IPS DF 6.9 (cell line): ENCODE data around the gene POU1F1.

Experiments
- DNase-seq: peaks from one replicate; pipeline ENCODE4 v3.0.0-alpha.2; 2013; ENCODE audit warnings: low read depth, low spot score
- H3K27ac ChIP-seq: one replicate; pipeline ENCODE4 v1.5.1; 2013; ENCODE audit warnings: low read length, control low read depth
- H3K27me3 ChIP-seq: 2 replicates; pipeline ENCODE4 v1.6.1; 2013; ENCODE audit warnings: mild to moderate bottlenecking, low read length; ENCODE audit not compliant: control insufficient read depth, insufficient read depth
- H3K36me3 ChIP-seq: 2 replicates; pipeline ENCODE4 v1.6.1; 2013; ENCODE audit warnings: low read length; ENCODE audit not compliant: control insufficient read depth, insufficient read depth
- H3K4me1 ChIP-seq: 2 replicates; pipeline ENCODE4 v1.6.1; 2013; ENCODE audit warnings: low read length; ENCODE audit not compliant: control insufficient read depth, insufficient read depth
- H3K4me3 ChIP-seq: 2 replicates; pipeline ENCODE4 v1.5.1; 2013; ENCODE audit warnings: mild to moderate bottlenecking, low read length
- H3K9me3 ChIP-seq: 2 replicates; pipeline ENCODE4 v1.6.1; 2013; ENCODE audit warnings: low read length, inconsistent platforms; ENCODE audit not compliant: control insufficient read depth, insufficient read depth
- WGBS: extraction: QIAGEN DNeasy Blood & Tissue Kit; methylation state at CpG from one replicate; pipeline ENCODE4 v1.1.7; 2013; ENCODE audit warnings: mixed read lengths, missing lambda C conversion rate; ENCODE audit not compliant: insufficient read length, insufficient coverage; 5-methylcytosine and 5-hydroxymethylcytosine counted together

Gene POU1F1, protein sequence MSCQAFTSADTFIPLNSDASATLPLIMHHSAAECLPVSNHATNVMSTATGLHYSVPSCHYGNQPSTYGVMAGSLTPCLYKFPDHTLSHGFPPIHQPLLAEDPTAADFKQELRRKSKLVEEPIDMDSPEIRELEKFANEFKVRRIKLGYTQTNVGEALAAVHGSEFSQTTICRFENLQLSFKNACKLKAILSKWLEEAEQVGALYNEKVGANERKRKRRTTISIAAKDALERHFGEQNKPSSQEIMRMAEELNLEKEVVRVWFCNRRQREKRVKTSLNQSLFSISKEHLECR

DNA sequence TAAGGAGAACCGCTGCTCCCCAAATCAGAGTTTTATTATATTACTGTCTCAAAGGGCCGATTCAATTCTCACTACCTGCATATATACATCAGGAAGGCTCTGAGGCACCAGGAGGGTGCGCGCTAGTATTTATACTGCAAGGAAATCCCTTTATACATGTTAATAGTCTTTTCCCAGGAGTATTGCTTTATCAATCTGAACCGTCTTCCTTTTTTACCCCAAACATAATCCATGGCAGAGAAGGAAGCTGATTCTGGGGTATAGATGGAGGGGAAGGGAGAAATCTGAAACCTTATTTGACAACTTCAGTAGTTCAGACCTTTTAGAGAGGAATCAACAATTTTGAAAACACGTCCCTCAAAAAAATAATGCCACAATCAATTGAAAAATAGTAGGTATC is at the start of gene POU1F1:
Gene POU1F1, minus strand, starts transcription at position 101 of the 400 bp plus-strand sequence. CDS start 122 bp downstream, outside the sequence.
- no peak within 1 kb of the TSS for H3K27ac ChIP-seq
- WGBS: no CpG with 5 or more reads among the region's 6 CpGs
- no peaks in the 10 kb centered on the region for H3K4me1 ChIP-seq
- H3K27me3 ChIP-seq: no peaks in the 10 kb centered on the region
- H3K36me3 ChIP-seq: no peaks in the 10 kb centered on the region
- DNase-seq: no peak
- no peaks in the 10 kb centered on the region for H3K9me3 ChIP-seq
- no peak within 1 kb of the TSS for H3K4me3 ChIP-seq

DNA sequence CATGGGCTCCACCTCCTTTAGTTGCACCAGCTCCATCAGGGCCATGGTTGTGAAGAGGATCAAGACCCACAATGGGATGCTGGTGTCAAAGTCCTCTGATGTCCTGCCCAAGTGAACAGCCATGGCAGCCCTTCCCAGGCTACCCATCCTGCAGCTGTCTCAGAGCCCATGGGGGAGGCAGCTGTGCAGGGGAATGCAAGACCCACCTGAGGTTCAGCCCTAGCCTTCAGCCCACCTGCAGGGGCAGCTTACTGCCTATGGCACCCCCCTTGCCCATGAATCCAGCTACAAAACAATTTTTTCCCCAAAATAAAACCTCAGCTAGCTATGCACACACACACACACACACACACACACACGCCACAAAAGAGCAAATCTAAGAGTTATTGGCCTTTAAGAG is 48.2 kb upstream of the POU1F1 start:
- H3K27ac ChIP-seq: no peak overlapping the region
- no peaks in the 10 kb centered on the region for H3K27me3 ChIP-seq
- H3K4me1 ChIP-seq: no peaks in the 10 kb centered on the region; the same call in 1 of the 2 replicates
- WGBS: no CpG with 5 or more reads among the region's 1 CpG
- H3K9me3 ChIP-seq: no peaks in the 10 kb centered on the region
- no peak overlapping the region for H3K4me3 ChIP-seq
- DNase-seq: no peak
- no peaks in the 10 kb centered on the region; the same call in 1 of the 2 replicates for H3K36me3 ChIP-seq

DNA sequence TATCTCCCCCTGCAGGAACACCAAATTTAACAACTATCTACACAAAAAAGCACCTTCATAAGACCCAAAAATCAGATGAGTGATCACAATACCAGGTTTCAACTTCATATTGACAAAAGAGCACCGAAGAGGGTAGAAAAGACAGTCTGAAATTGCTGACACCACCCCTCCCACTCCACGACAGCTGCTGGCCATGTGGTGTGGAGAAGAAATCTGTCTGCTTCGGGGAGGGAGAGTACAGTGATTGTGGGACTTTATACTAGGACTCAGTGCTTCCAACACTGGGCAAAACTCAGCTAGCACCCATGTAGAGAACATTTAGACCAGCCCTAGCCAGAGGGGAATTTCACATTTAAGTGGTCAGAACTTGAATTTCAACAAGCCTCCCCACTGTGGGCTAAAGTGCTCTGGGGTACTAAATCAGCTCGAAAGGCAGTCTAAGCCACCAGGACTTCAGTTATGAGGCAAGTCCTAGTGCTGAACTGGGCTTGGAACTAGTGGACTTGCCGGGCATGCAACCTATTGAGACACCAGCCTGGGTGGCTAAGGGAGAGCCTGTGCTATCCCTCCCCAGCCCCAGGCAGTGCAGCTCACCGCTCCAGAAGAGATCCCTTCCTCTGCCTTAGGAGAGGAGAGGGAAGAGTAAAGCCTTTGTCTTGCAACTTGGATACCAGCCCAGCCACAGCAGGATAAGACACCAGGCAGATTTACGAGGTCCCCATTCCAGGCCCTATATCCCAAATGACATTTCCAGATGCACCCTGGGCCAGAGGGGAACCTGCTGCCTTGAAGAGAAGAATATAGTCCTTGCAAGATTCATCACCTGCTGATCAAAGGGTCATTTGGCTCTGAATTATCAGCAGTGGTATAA is 44.6 kb upstream of the POU1F1 start:
- Histone ChIP-seq H3K27me3 (no peaks in the 10 kb centered on the region), H3K36me3 (no peaks in the 10 kb centered on the region; the same call in 1 of the 2 replicates), H3K27ac (no peak overlapping the region), H3K9me3 (no peaks in the 10 kb centered on the region), H3K4me1 (no peaks in the 10 kb centered on the region; the same call in 1 of the 2 replicates), H3K4me3 (no peak overlapping the region)
- WGBS: no CpG with 5 or more reads among the region's 7 CpGs
- no peak for DNase-seq

DNA sequence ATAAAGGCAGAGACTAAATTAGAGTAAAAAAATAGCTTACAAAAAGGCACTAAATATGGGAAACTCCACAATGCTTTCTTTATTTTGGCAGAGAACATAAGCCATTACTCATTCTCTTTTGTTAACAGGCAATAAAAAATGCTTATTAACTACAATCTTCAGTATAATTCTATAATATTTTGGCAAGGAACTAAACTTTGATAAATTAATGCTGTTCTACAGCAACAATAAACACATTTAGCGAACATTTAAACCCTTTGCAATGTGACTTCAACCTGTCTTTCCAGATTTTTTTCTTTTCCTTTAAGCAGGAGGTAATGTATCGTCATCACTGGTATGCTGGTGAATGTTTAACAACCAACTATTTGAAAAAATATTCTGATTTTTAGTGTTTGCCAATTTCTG is 42.2 kb upstream of the POU1F1 start:
- no peaks in the 10 kb centered on the region for H3K9me3 ChIP-seq
- H3K4me3 ChIP-seq: no peak overlapping the region
- H3K27me3 ChIP-seq: no peaks in the 10 kb centered on the region
- no CpG with 5 or more reads among the region's 2 CpGs for WGBS
- H3K27ac ChIP-seq: no peak overlapping the region
- H3K4me1 ChIP-seq: no peaks in the 10 kb centered on the region; the same call in 1 of the 2 replicates
- no peak for DNase-seq
- H3K36me3 ChIP-seq: no peaks in the 10 kb centered on the region

DNA sequence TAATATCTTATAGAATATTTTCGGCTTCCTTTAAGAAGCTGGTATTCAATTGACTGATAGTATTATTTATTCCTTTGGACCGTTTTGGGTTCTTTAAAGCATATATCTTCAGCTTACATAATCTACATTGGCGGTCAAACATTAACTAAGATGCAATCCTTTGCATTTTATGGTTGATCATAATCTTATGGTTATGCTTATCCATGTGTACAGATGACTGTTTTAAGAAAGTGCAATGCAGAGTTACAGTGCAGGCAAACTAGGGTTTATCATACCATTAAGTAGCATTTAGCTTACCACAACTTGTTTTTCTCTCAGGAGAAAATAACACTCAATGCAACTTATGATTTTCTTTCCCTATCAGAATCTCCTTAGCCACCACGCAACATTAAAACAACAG is 41.4 kb upstream of the POU1F1 start:
- no peak for DNase-seq
- H3K4me1 ChIP-seq: no peaks in the 10 kb centered on the region
- H3K4me3 ChIP-seq: no peak overlapping the region
- H3K9me3 ChIP-seq: no peaks in the 10 kb centered on the region
- H3K27ac ChIP-seq: no peak overlapping the region
- H3K27me3 ChIP-seq: no peaks in the 10 kb centered on the region
- H3K36me3 ChIP-seq: no peaks in the 10 kb centered on the region
- no CpG with 5 or more reads among the region's 4 CpGs for WGBS

DNA sequence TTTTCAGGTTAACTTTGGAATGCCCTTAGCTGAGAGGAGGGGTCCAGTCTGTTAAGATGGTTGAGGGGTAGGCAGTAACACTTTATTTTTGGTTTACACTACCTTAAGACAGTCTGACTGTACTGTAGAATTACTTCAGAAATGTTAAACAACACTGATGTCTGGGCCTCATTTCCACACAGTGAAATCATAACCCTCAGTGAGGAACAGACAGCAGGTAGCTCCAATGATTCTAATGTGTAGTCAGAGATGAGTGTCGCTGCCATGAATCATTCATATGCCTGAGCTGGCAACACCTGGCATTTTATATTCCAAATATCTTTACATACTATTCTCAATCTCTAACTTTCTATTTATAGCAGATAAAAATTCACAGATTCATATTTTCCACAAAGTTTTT is 37.3 kb upstream of the POU1F1 start:
- H3K36me3 ChIP-seq: no peaks in the 10 kb centered on the region
- H3K27me3 ChIP-seq: no peaks in the 10 kb centered on the region
- H3K27ac ChIP-seq: no peak overlapping the region
- no CpG with 5 or more reads among the region's 1 CpG for WGBS
- DNase-seq: no peak
- no peaks in the 10 kb centered on the region for H3K4me1 ChIP-seq
- no peak overlapping the region for H3K4me3 ChIP-seq
- H3K9me3 ChIP-seq: no peaks in the 10 kb centered on the region

DNA sequence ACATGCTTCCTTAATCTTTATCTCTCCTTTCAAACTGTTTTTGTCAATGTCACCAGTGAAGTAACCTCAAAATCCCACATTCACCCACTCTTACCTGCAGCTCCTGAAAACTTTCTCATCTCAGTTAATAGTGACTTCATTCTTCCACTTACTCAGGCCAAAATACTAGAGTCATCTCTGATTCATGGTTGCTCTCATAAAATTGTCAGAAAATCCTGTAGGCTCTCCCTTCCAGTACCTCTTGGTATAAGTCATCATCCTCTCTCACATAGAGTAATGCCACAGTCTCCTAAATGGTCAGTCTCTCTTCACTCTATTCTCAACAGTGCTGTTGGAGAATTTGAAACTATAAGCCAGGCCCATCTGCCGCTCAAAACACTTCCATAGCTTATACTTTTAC is 34.9 kb upstream of the POU1F1 start:
- Histone ChIP-seq H3K4me3 (no peak overlapping the region), H3K36me3 (no peaks in the 10 kb centered on the region), H3K27ac (no peak overlapping the region), H3K9me3 (no peaks in the 10 kb centered on the region), H3K4me1 (no peaks in the 10 kb centered on the region), H3K27me3 (no peaks in the 10 kb centered on the region)
- WGBS: no CpG with 5 or more reads among the region's 1 CpG
- DNase-seq: no peak

DNA sequence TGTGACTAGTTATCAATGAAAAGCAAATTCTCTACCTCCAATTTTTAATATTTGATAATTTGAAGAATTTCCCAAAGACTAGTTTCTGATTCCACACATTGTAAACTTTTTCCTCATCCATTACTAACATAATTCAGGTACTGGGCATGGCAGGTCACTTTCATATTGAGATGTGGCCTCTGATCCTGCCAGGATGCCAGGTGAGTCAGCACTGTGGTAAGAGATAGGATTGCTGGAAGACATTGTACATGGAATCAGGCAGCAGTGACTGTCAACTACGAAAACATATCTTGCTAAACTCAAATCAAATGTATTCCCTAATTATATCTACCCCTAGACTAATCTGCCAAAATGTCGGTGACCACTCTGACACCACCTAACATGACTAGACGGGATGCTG is 33.2 kb upstream of the POU1F1 start:
- H3K9me3 ChIP-seq: no peaks in the 10 kb centered on the region
- WGBS: no CpG with 5 or more reads among the region's 3 CpGs

DNA sequence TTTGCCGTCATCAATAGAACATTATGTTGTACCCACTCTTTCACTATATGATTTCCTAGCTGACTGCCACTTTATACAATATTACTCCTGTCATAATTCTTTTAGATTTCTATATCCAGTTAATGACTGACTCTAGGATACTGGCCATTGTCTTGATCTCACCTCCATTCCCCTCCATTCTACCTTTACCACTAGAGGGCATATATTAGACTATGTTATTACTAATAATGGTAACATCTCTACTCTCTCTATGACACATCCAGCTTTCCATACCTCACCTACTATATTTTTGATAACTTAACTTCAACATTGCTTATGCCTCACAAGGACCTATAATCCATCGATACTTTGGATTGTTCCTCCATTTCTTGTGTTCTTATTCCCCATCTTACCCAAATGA is 31.4 kb upstream of the POU1F1 start:
- Histone ChIP-seq H3K27me3 (no peaks in the 10 kb centered on the region), H3K27ac (no peak overlapping the region), H3K36me3 (no peaks in the 10 kb centered on the region), H3K4me3 (no peak overlapping the region), H3K4me1 (no peaks in the 10 kb centered on the region), H3K9me3 (no peaks in the 10 kb centered on the region)
- no peak for DNase-seq
- WGBS: no CpG with 5 or more reads among the region's 2 CpGs

More for the DNA sequence above, 33.2 kb upstream of the POU1F1 start:
- no peak overlapping the region for H3K27ac ChIP-seq
- no peak overlapping the region for H3K4me3 ChIP-seq
- H3K36me3 ChIP-seq: no peaks in the 10 kb centered on the region
- DNase-seq: no peak
- H3K27me3 ChIP-seq: no peaks in the 10 kb centered on the region
- no peaks in the 10 kb centered on the region for H3K4me1 ChIP-seq

DNA sequence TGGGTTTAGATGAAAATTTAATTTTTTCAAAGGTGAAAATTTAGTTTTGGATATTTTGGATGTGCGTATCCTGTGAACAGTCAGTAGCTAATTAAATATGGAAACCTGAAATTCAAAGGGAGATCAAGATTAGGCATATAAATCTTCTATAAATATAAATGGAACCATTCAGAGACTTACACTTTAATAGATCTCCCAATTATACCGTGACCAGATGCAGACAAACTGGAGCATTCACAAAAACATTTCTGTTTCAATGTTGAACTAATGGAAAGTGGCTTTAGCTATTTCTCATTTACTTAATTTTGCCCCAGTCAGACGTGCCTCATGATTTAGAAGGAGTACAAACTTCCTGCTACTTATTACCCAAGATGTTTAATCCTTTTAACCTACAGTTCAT is 29.1 kb upstream of the POU1F1 start:
- Histone ChIP-seq H3K27me3 (no peaks in the 10 kb centered on the region), H3K4me3 (no peak overlapping the region), H3K27ac (no peak overlapping the region), H3K36me3 (no peaks in the 10 kb centered on the region), H3K4me1 (no peaks in the 10 kb centered on the region), H3K9me3 (no peaks in the 10 kb centered on the region)
- WGBS: 100% methylated on average over 1 of the region's 3 CpGs
- no peak for DNase-seq
